ENCODE measurements around the gene CHGA. TPM values are rescaled to one million over a fixed set of nuclear protein-coding genes. Genes with fewer than 3 reads are reported as not detected.

CHGA gene, protein sequence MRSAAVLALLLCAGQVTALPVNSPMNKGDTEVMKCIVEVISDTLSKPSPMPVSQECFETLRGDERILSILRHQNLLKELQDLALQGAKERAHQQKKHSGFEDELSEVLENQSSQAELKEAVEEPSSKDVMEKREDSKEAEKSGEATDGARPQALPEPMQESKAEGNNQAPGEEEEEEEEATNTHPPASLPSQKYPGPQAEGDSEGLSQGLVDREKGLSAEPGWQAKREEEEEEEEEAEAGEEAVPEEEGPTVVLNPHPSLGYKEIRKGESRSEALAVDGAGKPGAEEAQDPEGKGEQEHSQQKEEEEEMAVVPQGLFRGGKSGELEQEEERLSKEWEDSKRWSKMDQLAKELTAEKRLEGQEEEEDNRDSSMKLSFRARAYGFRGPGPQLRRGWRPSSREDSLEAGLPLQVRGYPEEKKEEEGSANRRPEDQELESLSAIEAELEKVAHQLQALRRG
- 131 and 147 TPM in 2 replicates for polyA plus RNA-seq
- 78.5 and 86.2 TPM in 2 replicates for polyA minus RNA-seq

DNA sequence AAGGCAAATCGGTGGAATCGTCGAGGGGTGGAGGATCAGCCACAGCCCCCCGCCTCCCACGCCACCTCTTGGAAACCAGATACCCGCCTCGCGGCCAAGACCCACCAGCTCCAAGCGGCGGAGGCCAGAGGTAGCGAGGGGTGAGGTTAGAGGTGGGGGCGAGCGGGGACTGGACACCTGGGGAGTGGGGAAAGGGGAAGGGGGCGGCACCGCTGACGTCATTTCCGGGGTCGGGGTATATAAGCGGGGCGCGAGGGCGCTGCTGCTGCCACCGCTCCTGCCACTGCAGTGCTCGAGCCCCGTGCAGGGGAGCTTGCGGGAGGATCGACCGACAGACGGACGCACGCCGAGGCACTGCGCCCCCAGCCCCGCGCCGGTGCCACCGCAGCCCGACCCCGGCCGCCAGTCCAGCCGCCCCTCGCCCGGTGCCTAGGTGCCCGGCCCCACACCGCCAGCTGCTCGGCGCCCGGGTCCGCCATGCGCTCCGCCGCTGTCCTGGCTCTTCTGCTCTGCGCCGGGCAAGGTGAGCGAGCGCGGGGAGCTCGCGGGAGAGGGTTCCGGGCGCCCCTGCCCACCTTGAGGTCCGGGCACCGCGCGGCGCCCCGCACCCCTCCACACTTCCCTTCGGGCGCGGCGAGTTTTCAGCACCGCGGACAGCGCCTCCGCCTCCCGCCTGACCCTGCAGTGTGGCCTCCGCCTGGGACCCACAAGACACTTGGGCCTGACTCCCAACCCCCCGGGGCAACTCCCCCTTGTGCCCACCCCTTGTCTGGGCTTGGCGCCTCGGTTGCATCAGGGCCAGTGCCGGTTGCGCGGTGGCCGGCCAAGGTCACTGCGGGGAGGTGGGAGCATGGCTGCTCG, at the start of gene CHGA:
Gene CHGA, plus strand, starts transcription at position 268 of the 861 bp plus-strand sequence. Its CDS starts 210 bp downstream, at position 478.
- H3K36me3 ChIP-seq (ENCODE audit: insufficient read depth, low read length), result no peaks in the 10 kb centered on the region
- H3K9ac ChIP-seq (ENCODE audit: low read length), result peak within 1 kb of the TSS; percentile 82
- H3K79me2 ChIP-seq (replicated peaks; ENCODE audit: insufficient read depth, low read length), result no peaks in the 10 kb centered on the region
- peak within 1 kb of the TSS; percentile 89 for H2AFZ ChIP-seq (ENCODE audit: low read depth, low read length)
- no peaks in the 10 kb centered on the region for H3K9me2 ChIP-seq (ENCODE audit: insufficient read depth, low read length)
- H3K4me3 ChIP-seq (ENCODE audit: low read length), result peak within 1 kb of the TSS; percentile 99
- H3F3A ChIP-seq (ENCODE audit: insufficient read depth, low read length, poor library complexity, severe bottlenecking), result no peaks in the 10 kb centered on the region
- H3K27me3 ChIP-seq (ENCODE audit: insufficient read depth, low read depth, low read length), result peaks cover 11% of the 10 kb centered on the region
- no peaks in the 10 kb centered on the region for H4K20me1 ChIP-seq (ENCODE audit: insufficient read depth)
- TF ChIP-seq TAF1 (IDR thresholded peaks at IDR 0.05; ENCODE audit: low read depth) (peak; percentile 82), MXI1 (conservative IDR thresholded peaks at IDR 0.05; ENCODE audit: poor library complexity, severe bottlenecking) (peak; percentile 89), POLR2AphosphoS5 (IDR thresholded peaks at IDR 0.05) (peak; percentile 93), EZH2 (IDR thresholded peaks at IDR 0.05; ENCODE audit: borderline replicate concordance, insufficient read depth, low read length, poor library complexity, severe bottlenecking) (no peak), RAD21 (conservative IDR thresholded peaks at IDR 0.05) (peak; percentile 57), EP300 (conservative IDR thresholded peaks at IDR 0.05; ENCODE audit: poor library complexity, severe bottlenecking) (no peak), SMC3 (conservative IDR thresholded peaks at IDR 0.05; ENCODE audit: poor library complexity) (peak; percentile 57)
- TF ChIP-seq, protein P1, sequence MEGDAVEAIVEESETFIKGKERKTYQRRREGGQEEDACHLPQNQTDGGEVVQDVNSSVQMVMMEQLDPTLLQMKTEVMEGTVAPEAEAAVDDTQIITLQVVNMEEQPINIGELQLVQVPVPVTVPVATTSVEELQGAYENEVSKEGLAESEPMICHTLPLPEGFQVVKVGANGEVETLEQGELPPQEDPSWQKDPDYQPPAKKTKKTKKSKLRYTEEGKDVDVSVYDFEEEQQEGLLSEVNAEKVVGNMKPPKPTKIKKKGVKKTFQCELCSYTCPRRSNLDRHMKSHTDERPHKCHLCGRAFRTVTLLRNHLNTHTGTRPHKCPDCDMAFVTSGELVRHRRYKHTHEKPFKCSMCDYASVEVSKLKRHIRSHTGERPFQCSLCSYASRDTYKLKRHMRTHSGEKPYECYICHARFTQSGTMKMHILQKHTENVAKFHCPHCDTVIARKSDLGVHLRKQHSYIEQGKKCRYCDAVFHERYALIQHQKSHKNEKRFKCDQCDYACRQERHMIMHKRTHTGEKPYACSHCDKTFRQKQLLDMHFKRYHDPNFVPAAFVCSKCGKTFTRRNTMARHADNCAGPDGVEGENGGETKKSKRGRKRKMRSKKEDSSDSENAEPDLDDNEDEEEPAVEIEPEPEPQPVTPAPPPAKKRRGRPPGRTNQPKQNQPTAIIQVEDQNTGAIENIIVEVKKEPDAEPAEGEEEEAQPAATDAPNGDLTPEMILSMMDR (IDR thresholded peaks at IDR 0.05; ENCODE audit: poor library complexity, severe bottlenecking), result peak; percentile 37
- TF ChIP-seq, protein P2, sequence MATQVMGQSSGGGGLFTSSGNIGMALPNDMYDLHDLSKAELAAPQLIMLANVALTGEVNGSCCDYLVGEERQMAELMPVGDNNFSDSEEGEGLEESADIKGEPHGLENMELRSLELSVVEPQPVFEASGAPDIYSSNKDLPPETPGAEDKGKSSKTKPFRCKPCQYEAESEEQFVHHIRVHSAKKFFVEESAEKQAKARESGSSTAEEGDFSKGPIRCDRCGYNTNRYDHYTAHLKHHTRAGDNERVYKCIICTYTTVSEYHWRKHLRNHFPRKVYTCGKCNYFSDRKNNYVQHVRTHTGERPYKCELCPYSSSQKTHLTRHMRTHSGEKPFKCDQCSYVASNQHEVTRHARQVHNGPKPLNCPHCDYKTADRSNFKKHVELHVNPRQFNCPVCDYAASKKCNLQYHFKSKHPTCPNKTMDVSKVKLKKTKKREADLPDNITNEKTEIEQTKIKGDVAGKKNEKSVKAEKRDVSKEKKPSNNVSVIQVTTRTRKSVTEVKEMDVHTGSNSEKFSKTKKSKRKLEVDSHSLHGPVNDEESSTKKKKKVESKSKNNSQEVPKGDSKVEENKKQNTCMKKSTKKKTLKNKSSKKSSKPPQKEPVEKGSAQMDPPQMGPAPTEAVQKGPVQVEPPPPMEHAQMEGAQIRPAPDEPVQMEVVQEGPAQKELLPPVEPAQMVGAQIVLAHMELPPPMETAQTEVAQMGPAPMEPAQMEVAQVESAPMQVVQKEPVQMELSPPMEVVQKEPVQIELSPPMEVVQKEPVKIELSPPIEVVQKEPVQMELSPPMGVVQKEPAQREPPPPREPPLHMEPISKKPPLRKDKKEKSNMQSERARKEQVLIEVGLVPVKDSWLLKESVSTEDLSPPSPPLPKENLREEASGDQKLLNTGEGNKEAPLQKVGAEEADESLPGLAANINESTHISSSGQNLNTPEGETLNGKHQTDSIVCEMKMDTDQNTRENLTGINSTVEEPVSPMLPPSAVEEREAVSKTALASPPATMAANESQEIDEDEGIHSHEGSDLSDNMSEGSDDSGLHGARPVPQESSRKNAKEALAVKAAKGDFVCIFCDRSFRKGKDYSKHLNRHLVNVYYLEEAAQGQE (IDR thresholded peaks at IDR 0.05; ENCODE audit: borderline replicate concordance), result peak; percentile 97
- H3K9me3 ChIP-seq (ENCODE audit: low read length), result no peaks in the 10 kb centered on the region
- peak within 1 kb of the TSS; percentile 83 for H3K4me2 ChIP-seq (ENCODE audit: low read length)
- H3K27ac ChIP-seq (ENCODE audit: low read length), result peak within 1 kb of the TSS; percentile 74

Measured in neural cell (in vitro differentiated cells).